ENCODE results near the gene OAT. TPM values are rescaled to one million over a fixed set of nuclear protein-coding genes. Genes with fewer than 3 reads are reported as not detected.

The OAT gene
- total RNA-seq, 2 experiments from 2014 or later, result 30.2 to 35.4 TPM

GRCh38 chr10:124414076-124414475 lies 4.6 kb downstream of the OAT start:
- no peak for DNase-seq
- Mint-ChIP-seq H3K27me3 (no peaks in the 10 kb centered on the region), H3K27ac (no peak overlapping the region), H3K4me3 (no peak overlapping the region), H3K4me1 (peaks cover 10% of the 10 kb centered on the region), H3K9me3 (no peaks in the 10 kb centered on the region), H3K36me3 (ENCODE audit: low read depth) (peaks cover 4% of the 10 kb centered on the region)
- ChIA-PET POLR2A (no interaction called here), CTCF (interaction anchor here (0.9 to 2.0 kb wide), 2 partner anchors 10 to 25 kb away, joined by 5 to 7 read pairs; no protein-coding TSS in a partner anchor)

GRCh38 chr10:124409696-124410095 lies 9.0 kb downstream of the OAT start:
- Mint-ChIP-seq H3K27ac (no peak overlapping the region), H3K36me3 (ENCODE audit: low read depth) (peaks cover 8% of the 10 kb centered on the region), H3K9me3 (no peaks in the 10 kb centered on the region), H3K4me1 (no peaks in the 10 kb centered on the region), H3K27me3 (no peaks in the 10 kb centered on the region), H3K4me3 (no peak overlapping the region)
- CTCF ChIA-PET, result no interaction called here
- DNase-seq, result no peak
- POLR2A ChIA-PET, result no interaction called here

- no peaks in the 10 kb centered on the region for H3K9me3 Mint-ChIP-seq
- H3K4me1 Mint-ChIP-seq, result peaks cover 6% of the 10 kb centered on the region
- H3K4me3 Mint-ChIP-seq, result no peak overlapping the region
- no peak overlapping the region for H3K27ac Mint-ChIP-seq
- H3K27me3 Mint-ChIP-seq, result no peaks in the 10 kb centered on the region
- peaks cover 12% of the 10 kb centered on the region for H3K36me3 Mint-ChIP-seq (ENCODE audit: low read depth)
- no peak for DNase-seq
- ChIA-PET POLR2A (no interaction called here), CTCF (interaction anchor here (1.1 kb wide), 1 partner anchor 414 kb away, joined by 3 read pairs; no protein-coding TSS in a partner anchor)
Measured at GRCh38 chr10:124408357-124408756, 10.4 kb downstream of the OAT start.

GRCh38 chr10:124407456-124407855 lies 11.3 kb downstream of the OAT start:
- Mint-ChIP-seq H3K9me3 (no peaks in the 10 kb centered on the region), H3K4me3 (no peak overlapping the region), H3K27me3 (no peaks in the 10 kb centered on the region), H3K4me1 (peaks cover 12% of the 10 kb centered on the region), H3K36me3 (ENCODE audit: low read depth) (peaks cover 20% of the 10 kb centered on the region), H3K27ac (peak overlapping the region; percentile 20)
- DNase-seq, result no peak
- ChIA-PET POLR2A (no interaction called here), CTCF (interaction anchor here (1.1 to 1.9 kb wide), 2 partner anchors 21 to 413 kb away, joined by 3 to 5 read pairs; no protein-coding TSS in a partner anchor)

- CTCF ChIA-PET, result interaction anchor here (0.7 to 2.8 kb wide), 12 partner anchors 9 to 409 kb away, joined by 3 to 23 read pairs (median 4); partner anchors contain the start of gene OAT
- POLR2A ChIA-PET, result interaction anchor here (0.6 kb wide), 1 partner anchor 589 kb away, joined by 3 read pairs; no protein-coding TSS in a partner anchor
- Mint-ChIP-seq H3K27me3 (no peaks in the 10 kb centered on the region), H3K27ac (peak overlapping the region; percentile 82), H3K4me1 (peaks cover 12% of the 10 kb centered on the region), H3K36me3 (ENCODE audit: low read depth) (peaks cover 28% of the 10 kb centered on the region), H3K4me3 (no peak overlapping the region), H3K9me3 (no peaks in the 10 kb centered on the region)
- DNase-seq, result peak; percentile 59
Measured at GRCh38 chr10:124403548-124403947, 15.2 kb downstream of the OAT start.

GRCh38 chr10:124402273-124402672 lies 16.4 kb downstream of the OAT start:
- H3K9me3 Mint-ChIP-seq, result no peaks in the 10 kb centered on the region
- no peak overlapping the region for H3K27ac Mint-ChIP-seq
- H3K4me1 Mint-ChIP-seq, result peaks cover 12% of the 10 kb centered on the region
- CTCF ChIA-PET, result interaction anchor here (1.0 kb wide), 1 partner anchor 13 kb away, joined by 5 read pairs; no protein-coding TSS in a partner anchor
- DNase-seq, result no peak
- POLR2A ChIA-PET, result no interaction called here
- peaks cover 24% of the 10 kb centered on the region for H3K36me3 Mint-ChIP-seq (ENCODE audit: low read depth)
- H3K27me3 Mint-ChIP-seq, result no peaks in the 10 kb centered on the region
- H3K4me3 Mint-ChIP-seq, result no peak overlapping the region

- peaks cover 24% of the 10 kb centered on the region for H3K36me3 Mint-ChIP-seq (ENCODE audit: low read depth)
- no peaks in the 10 kb centered on the region for H3K9me3 Mint-ChIP-seq
- H3K27ac Mint-ChIP-seq, result peak overlapping the region; percentile 41
- ChIA-PET POLR2A (no interaction called here), CTCF (interaction anchor here (1.0 kb wide), 1 partner anchor 12 kb away, joined by 5 read pairs; no protein-coding TSS in a partner anchor)
- no peaks in the 10 kb centered on the region for H3K27me3 Mint-ChIP-seq
- H3K4me1 Mint-ChIP-seq, result peaks cover 12% of the 10 kb centered on the region
- H3K4me3 Mint-ChIP-seq, result no peak overlapping the region
- DNase-seq, result no peak
Measured at GRCh38 chr10:124401633-124402032, 17.1 kb downstream of the OAT start.

- DNase-seq, result no peak
- Mint-ChIP-seq H3K9me3 (peaks cover 3% of the 10 kb centered on the region), H3K27me3 (no peaks in the 10 kb centered on the region), H3K27ac (no peak overlapping the region), H3K4me1 (peaks cover 4% of the 10 kb centered on the region), H3K36me3 (ENCODE audit: low read depth) (no peaks in the 10 kb centered on the region), H3K4me3 (no peak overlapping the region)
- POLR2A ChIA-PET, result no interaction called here
- CTCF ChIA-PET, result no interaction called here
Measured at GRCh38 chr10:124394583-124394982, 24.1 kb downstream of the OAT start.

GRCh38 chr10:124392626-124393342 lies 25.9 kb downstream of the OAT start:
- Mint-ChIP-seq H3K27me3 (no peaks in the 10 kb centered on the region), H3K36me3 (ENCODE audit: low read depth) (no peaks in the 10 kb centered on the region), H3K27ac (no peak overlapping the region), H3K4me3 (no peak overlapping the region), H3K4me1 (peaks cover 6% of the 10 kb centered on the region), H3K9me3 (peaks cover 3% of the 10 kb centered on the region)
- ChIA-PET CTCF (interaction anchor here (0.5 to 5.7 kb wide), 3 partner anchors 11 to 396 kb away, joined by 3 to 71 read pairs (median 10); no protein-coding TSS in a partner anchor), POLR2A (no interaction called here)
- no peak for DNase-seq

- H3K4me1 Mint-ChIP-seq, result peaks cover 6% of the 10 kb centered on the region
- H3K27ac Mint-ChIP-seq, result no peak overlapping the region
- H3K36me3 Mint-ChIP-seq (ENCODE audit: low read depth), result no peaks in the 10 kb centered on the region
- no peak overlapping the region for H3K4me3 Mint-ChIP-seq
- POLR2A ChIA-PET, result no interaction called here
- CTCF ChIA-PET, result interaction anchor here (0.5 to 5.7 kb wide), 6 partner anchors 8 to 421 kb away, joined by 3 to 71 read pairs (median 5); no protein-coding TSS in a partner anchor
- H3K9me3 Mint-ChIP-seq, result peaks cover 3% of the 10 kb centered on the region
- no peaks in the 10 kb centered on the region for H3K27me3 Mint-ChIP-seq
- no peak for DNase-seq
Measured at GRCh38 chr10:124390471-124391187, 28.1 kb downstream of the OAT start.

GRCh38 chr10:124389613-124390361 lies 28.9 kb downstream of the OAT start:
- POLR2A ChIA-PET, result interaction anchor here (0.7 kb wide), 1 partner anchor 158 kb away, joined by 3 read pairs; no protein-coding TSS in a partner anchor

GRCh38 chr10:124388823-124389612 lies 29.7 kb downstream of the OAT start:
- Mint-ChIP-seq H3K27ac (peak overlapping the region; percentile 57), H3K27me3 (no peaks in the 10 kb centered on the region), H3K36me3 (ENCODE audit: low read depth) (no peaks in the 10 kb centered on the region), H3K9me3 (peaks cover 3% of the 10 kb centered on the region), H3K4me3 (peak overlapping the region; percentile 22), H3K4me1 (peaks cover 6% of the 10 kb centered on the region)
- peak; percentile 89 for DNase-seq
- CTCF ChIA-PET, result interaction anchor here (0.6 to 5.7 kb wide), 34 partner anchors 9 to 1235 kb away, joined by 3 to 71 read pairs (median 4); partner anchors contain the start of gene BUB3
- POLR2A ChIA-PET, result interaction anchor here (0.7 kb wide), 1 partner anchor 157 kb away, joined by 3 read pairs; no protein-coding TSS in a partner anchor

More at GRCh38 chr10:124389613-124390361, 28.9 kb downstream of the OAT start:
- no peak for DNase-seq
- CTCF ChIA-PET, result interaction anchor here (0.6 to 5.7 kb wide), 21 partner anchors 8 to 526 kb away, joined by 3 to 71 read pairs (median 4); no protein-coding TSS in a partner anchor
- Mint-ChIP-seq H3K27ac (peak overlapping the region; percentile 57), H3K27me3 (no peaks in the 10 kb centered on the region), H3K4me3 (peak overlapping the region; percentile 22), H3K4me1 (peaks cover 6% of the 10 kb centered on the region), H3K9me3 (peaks cover 3% of the 10 kb centered on the region), H3K36me3 (ENCODE audit: low read depth) (no peaks in the 10 kb centered on the region)
